Right hindlimb (tissue), 1 donor: ENCODE measurements around the gene PECR.
"Not testable (repeated sequence)": the region's sequence is repeated elsewhere in the genome, so short reads cannot be mapped to it uniquely, and the experiment has no call there.

ENCODE experiments used
- DNase-seq: peaks from one replicate; pipeline ENCODE4 v3.0.0-alpha.2; 2018

Gene PECR

GRCh38 chr2:215997219-215997618, 84.4 kb downstream of the PECR start:
- DNase-seq, result no peak

- DNase-seq, result no peak
These were observed 86.7 kb downstream of the PECR start for GRCh38 chr2:215994911-215995310.

GRCh38 chr2:215988556-215989207, 92.9 kb downstream of the PECR start:
- not testable (repeated sequence) for DNase-seq
